ENCODE results near the gene SEPHS1.
A peak's percentile ranks its signal among the peaks of the same experiment; 100 is the strongest.
"Not testable (repeated sequence)": the region's sequence is repeated elsewhere in the genome, so short reads cannot be mapped to it uniquely, and the experiment has no call there.

The SEPHS1 gene, protein sequence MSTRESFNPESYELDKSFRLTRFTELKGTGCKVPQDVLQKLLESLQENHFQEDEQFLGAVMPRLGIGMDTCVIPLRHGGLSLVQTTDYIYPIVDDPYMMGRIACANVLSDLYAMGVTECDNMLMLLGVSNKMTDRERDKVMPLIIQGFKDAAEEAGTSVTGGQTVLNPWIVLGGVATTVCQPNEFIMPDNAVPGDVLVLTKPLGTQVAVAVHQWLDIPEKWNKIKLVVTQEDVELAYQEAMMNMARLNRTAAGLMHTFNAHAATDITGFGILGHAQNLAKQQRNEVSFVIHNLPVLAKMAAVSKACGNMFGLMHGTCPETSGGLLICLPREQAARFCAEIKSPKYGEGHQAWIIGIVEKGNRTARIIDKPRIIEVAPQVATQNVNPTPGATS

DNA sequence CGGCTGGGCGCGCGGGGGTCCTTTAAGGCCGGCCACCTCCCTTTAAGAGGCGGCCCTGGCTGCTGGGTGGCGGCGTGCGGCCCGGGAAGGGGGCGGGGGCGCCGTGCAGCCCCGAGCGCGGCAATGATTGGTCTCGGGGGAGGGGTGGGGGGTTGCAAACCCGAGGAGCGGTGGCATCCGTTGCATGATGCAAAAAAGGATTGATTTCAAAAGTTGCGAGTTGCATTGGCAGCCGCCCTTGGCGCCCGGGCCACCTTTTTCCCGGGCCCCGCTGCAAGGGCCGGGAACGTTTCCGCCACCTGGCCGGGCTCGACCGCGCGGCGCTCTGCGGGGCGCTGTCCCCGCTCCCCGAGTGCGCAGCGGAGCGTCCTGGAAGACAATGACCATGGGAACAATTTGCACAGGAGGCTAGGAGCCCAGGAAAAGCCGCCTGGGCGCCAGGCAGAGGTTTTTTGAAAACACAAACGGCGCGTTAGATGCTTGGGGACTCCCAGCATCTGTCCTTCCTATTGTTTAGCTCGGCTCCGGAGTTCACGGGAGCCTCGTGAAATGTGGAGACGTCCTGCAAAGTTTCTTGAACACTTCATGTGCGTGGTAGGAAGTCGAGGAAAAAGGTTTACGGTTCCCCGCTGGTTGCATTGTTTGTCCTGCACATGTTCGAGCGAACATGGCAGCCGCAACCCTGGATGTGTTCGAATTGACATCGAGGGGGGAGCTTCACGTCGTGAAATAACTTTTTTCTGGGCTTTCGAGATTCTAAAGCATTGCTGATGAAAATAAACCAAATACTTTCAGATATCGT is at the start of gene SEPHS1:
SEPHS1 (minus strand) TSS at position 78 of the 802 bp plus-strand sequence. CDS start 3,343 bp downstream, outside the sequence.
- DNase-seq, result peak; percentile 95

GRCh38 chr10:13397052-13397451 is 49.0 kb upstream of the SEPHS1 start:
- no peak for DNase-seq

DNA sequence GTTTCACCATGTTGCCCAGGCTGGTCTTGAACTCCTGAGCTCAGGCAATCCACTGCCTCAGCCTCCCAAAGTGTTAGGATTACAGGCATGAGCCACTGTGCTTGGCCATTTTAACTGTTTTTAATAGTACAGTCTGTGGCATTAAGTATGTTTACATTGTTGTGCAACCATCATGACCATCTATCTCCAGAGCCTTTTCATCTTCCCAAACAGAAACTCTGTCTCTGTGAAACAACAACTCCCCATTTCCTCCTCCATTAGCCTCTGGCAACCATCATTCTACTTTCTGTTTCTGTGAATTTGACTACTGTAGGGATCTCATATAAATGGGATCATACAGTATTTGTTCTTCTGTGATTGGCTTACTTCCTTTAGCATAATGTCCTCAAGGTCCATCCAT is 48.3 kb upstream of the SEPHS1 start:
- DNase-seq, result no peak

GRCh38 chr10:13395540-13395939 is 47.4 kb upstream of the SEPHS1 start:
- DNase-seq, result no peak

DNA sequence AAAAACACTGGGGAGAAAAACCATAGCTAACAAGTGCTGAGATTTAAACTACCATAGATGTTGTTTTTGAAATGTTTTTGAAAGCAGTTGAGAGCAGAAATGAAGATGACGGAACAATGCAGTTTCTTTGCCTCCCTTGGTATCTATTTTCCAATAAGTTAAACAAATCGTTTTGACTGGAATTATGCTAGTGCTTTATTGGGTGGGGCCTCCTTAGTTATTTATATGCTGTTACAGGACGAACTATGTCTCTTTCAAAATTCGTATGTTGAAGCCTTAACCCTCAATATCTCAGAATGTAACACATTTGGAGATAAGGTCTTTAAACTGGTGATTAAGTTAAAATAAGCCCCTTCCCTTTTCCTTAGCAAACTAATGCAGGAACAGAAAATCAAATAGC is 45.5 kb upstream of the SEPHS1 start:
- no peak for DNase-seq

- no peak for DNase-seq
These were observed 44.6 kb upstream of the SEPHS1 start for GRCh38 chr10:13392701-13393100.

DNA sequence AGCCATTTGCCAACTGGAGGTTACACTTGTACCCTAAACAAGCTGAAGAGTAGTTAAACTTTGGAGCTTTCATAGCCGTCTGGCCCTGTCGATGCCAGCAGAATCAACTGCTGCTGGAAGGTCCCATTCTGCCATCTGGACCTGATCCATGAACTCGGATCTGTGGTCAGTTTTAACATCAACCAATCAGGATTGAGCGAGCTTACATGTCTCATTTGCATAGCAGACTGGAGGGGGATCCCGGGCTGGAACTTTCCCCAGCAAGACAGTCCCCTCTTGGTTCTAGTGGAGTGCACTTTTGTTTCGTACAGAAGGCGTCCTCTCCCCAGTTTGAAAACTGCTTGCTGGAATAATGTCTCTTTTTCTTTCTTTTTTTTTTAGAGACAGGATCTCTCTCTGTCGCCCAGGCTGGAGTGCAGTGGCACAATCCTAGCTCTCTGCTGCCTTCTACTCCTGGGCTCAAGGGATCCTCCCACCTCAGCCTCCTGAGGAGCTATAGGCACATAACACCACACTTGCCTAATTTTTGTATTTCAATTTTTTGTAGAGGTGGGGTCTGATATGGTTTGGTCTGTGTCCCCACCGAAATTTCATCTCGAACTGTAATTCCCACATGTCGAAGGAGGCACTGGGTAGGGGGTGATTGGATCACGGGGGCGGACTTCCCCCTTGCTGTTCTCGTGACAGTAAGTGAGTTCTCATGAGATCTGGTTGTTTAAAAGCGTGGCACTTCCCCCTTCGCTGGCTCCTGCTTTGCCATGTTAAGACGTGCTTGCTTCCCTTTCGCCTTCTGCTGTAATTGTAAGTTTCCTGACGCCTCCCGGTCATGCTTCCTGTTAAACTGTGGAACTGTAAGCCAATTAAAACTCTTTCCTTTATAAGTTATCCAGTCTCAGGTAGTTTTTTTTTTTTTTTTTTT is 42.8 kb upstream of the SEPHS1 start:
- no peak for DNase-seq

DNA sequence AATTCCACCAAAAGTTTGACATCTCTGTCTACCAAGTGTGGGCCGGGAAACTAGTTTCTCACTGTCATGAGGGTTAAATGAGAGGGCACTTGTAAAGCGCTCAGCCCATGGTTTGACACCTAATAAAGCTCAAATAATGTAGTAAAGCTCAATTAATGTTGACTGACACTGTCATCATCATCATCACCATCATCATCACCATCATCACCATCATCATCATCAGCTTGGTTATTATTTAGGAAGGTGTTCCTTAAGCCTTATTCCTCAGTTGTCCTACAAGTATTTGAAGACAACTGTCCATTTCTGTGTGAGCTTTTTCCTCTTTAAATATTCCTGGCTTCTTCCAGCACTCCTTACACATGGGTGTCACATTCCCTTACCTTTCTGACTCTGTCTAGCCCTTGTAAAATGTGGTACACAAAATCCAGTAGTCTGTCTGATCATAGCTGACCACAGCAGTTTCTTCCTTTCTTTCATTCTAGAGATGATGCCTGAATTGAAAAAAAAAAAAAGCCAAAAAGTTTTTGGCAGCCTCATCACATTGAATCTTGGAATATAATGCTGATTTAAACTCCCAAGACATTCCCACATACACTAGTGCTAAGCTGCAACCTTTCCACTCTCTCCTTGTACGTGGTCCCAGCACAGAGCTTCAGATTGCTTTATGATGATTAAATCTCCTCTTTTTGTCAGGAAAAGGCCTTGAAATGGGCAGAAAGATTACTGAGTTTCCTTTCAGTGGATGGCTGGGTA is 40.6 kb upstream of the SEPHS1 start:
- DNase-seq, result no peak

DNA sequence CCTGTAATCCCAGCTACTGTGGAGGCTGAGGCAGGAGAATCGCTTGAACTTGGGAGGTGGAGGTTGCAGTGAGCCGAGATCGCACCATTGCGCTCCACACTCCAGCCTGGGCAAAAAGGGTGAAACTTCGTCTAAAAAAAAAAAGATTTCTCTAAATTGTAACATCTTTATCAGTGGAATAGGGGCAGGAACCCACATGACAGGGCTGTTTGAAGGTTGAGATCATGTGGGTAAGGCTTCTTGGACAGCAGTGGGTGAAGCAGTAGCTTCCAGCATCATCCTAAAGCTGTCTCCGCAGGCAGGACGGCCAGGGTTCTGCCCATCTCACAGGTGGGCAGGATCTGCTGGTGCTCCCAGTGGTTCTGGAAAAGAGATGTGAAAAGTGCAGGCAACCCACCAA is 37.9 kb upstream of the SEPHS1 start:
- DNase-seq, result no peak

- DNase-seq, result no peak
These were observed 35.3 kb upstream of the SEPHS1 start for GRCh38 chr10:13383399-13383761.

DNA sequence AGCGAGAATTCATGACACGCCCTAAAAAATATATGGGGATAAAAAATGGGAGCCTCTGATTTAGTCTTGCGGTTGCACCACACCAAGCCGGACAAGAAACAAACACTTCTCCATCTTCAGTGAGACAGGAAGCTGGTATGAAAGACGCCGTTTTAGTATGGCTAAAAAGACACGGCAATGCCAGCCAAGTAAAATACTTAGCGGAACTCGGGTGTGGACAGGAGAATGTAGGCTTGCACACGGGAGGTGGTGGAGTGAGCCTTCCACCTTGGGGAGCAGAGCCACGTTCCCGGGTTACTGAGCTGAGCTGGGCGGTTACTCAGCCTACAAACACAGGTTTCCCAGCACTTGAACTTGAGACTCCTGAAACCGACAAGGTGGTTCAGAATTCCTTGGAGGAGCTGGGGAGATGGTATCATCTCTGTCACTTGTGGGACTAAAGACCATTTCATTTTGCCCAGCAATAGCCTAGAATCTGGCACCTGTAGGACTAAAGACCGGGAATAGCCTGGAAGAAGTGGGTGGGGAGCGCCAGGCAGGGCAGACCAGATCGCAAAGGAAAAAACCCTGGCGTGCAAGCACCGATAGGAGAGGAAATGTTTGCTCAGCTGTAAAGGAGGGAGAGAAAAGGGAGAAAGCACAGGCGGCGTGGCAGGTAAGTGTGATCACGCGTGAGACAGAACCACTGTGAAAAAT is 34.8 kb upstream of the SEPHS1 start:
- DNase-seq, result peak; percentile 1

- DNase-seq, result not testable (repeated sequence)
These were observed 31.0 kb upstream of the SEPHS1 start for GRCh38 chr10:13379061-13379460.

- DNase-seq, result no peak
These were observed 28.7 kb upstream of the SEPHS1 start for GRCh38 chr10:13376746-13377145.

DNA sequence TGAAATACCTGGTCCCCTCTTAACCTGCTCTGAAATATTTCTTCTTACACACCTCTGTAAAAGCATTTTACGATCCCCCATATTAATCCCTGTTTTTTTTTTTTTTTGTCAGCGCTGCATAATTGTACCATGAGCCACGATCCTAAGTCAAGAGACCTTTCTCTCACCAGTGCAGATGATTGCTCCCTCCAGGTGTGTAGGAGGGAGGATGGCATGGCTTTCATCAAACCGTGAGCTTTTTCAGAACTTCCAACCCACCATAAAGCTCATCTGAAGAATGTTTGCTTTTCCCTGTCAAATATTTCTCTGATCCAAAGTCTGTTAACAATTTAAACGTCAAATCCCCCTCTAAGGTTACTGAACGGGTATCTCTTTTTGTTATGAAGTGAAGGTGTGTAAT is 28.2 kb upstream of the SEPHS1 start:
- DNase-seq, result no peak

DNA sequence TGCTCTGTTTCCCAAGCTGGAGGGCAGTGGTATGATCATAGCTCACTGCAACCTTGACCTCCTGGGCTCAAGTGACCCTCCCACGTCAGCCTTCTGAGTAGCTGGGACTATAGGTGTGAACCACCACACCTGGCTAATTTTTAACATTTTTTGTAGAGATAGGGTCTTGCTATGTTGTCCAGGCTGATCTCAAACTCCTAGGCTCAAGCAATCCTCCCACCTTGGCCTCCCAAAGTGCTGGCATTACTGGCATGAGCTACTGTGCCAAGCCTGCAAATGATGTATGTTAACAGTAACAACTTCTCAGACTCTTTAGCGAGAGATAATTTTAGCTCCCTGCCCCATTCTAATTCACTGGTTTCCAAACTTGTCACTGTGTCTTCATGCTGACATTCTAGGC is 27.7 kb upstream of the SEPHS1 start:
- DNase-seq, result no peak

- DNase-seq, result no peak
These were observed 25.6 kb upstream of the SEPHS1 start for GRCh38 chr10:13373644-13374043.

DNA sequence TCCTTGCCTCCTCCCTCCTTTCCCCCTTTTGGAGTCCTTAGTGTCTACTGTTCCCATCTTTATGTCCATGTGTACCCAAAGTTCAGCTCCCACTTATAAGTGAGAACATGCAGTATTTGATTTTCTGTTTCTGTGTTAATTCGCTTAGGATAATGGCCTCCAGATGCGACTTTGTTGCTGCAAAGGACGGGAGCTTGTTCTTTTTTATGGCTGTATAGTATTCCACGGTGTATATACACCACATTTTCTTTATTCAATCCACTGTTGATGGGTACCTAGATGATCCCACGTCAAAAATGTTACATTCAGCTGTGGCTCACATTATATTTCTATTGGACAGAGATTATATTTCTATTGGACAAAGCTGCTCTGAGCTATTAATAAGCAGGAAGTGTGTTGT is 24.4 kb upstream of the SEPHS1 start:
- no peak for DNase-seq

DNA sequence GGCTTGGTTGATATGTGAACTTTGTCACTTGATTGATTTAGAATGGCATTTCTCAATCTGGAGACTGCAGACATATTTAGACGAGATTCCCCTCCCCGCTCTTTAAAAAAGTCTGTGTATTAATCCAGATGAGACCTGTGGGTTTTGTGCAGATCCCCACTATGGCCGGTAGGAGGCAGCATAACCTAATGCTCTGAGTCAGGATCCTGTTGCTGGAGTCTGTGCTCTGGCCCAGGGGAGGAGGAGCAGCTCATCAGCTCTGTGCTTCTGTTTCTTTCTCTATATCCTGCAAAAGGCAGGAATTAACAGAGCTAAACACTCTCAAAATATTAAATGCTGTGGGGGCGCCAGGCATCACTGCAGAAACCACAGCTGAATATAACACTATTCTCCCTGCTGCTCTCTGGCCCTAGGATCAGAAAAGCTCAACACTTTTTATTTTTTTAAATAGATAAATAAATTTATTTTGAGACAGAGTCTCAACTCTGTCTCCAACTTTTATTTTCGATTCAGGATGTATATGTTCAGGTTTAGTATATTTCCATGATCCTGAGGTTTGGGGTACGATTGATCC is 23.9 kb upstream of the SEPHS1 start:
- DNase-seq, result peak; percentile 69

- no peak for DNase-seq
These were observed 18.8 kb upstream of the SEPHS1 start for GRCh38 chr10:13366891-13367290.

DNA sequence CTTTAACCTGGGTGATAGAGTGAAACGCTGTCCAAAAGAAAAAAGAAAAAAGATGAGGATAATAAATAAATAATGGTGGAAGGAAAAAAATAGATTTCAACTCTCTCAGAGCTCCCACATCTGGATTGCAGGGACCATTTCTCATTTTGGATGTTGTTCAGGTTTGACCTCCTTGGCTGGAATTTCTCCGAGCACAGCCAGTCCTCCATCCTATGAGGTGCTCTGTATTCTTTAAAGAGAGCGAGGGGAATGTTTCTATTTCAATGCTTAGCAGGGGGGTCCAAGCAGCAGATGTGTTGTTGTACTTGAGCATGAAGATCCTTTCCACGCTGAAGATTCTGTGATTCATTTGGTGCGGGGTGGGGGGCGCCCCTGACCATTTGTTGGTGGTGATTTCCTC is 17.7 kb upstream of the SEPHS1 start:
- no peak for DNase-seq

GRCh38 chr10:13365243-13365642 is 17.1 kb upstream of the SEPHS1 start:
- DNase-seq, result no peak
